Esophagus muscularis mucosa (tissue), 4 donors: ENCODE measurements around the gene UTF1. TPM values are rescaled to one million over a fixed set of nuclear protein-coding genes. Genes with fewer than 3 reads are reported as not detected.

ENCODE experiments used
- DNase-seq: peaks from one replicate; pipeline ENCODE4 v3.0.0-alpha.2; 2017; ENCODE audit errors: extremely low spot score
- H3K27ac ChIP-seq, 4 donors: fragments of 200-600 bp; sonication (generic); replicated peaks in 1 of 4; 1 replicate in 3 of 4; 2 replicates in 1 of 4; pipeline ENCODE4 v1.5.1; 2016 to 2019; ENCODE audit warnings: mild to moderate bottlenecking in 1 of 4
- H3K27me3 ChIP-seq, 4 donors: fragments of 200-600 bp; sonication (generic); one replicate each; pipeline versions ENCODE4 v1.5.1 to v1.6.0; 2016 to 2019
- H3K36me3 ChIP-seq, 4 donors: fragments of 200-600 bp; sonication (generic); one replicate each; pipeline ENCODE4 v1.5.1; 2016 to 2019
- H3K4me1 ChIP-seq, 4 donors: fragments of 200-600 bp; sonication (generic); one replicate each; pipeline ENCODE4 v1.5.1; 2016 to 2019
- H3K4me3 ChIP-seq, 4 donors: fragments of 200-600 bp; sonication (generic); 1 replicate in 2 of 4; 2 replicates in 2 of 4; pipeline ENCODE4 v1.5.1; 2016 to 2019; ENCODE audit warnings: mild to moderate bottlenecking in 4 of 4, moderate library complexity in 1 of 4
- H3K9me3 ChIP-seq, 4 donors: fragments of 200-600 bp; sonication (generic); 1 replicate in 3 of 4; 2 replicates in 1 of 4; pipeline ENCODE4 v1.5.1; 2016 to 2019
- CTCF ChIP-seq, 3 experiments: fragments of 200-600 bp in 2 of 3; fragments of 450-650 bp in 1 of 3; sonication (generic) in 2 of 3; IDR thresholded peaks; one replicate each; pipeline ENCODE4 v1.5.1; 2017 to 2019; ENCODE audit warnings: antibody characterized with exemption in 3 of 3, mild to moderate bottlenecking in 2 of 3, moderate library complexity in 1 of 3
- EP300 ChIP-seq: sonication (generic); formaldehyde crosslinking; IDR thresholded peaks from one replicate; pipeline ENCODE4 v1.6.1; 2017; ENCODE audit warnings: antibody characterized with exemption
- POLR2A ChIP-seq: fragments of 450-650 bp; IDR thresholded peaks from one replicate; pipeline ENCODE4 v1.6.1; 2017; ENCODE audit warnings: antibody characterized with exemption, moderate library complexity, mild to moderate bottlenecking, low read depth
- POLR2AphosphoS5 ChIP-seq, 2 donors: sonication (generic); formaldehyde crosslinking; IDR thresholded peaks; one replicate each; pipeline ENCODE4 v1.6.1; 2017; ENCODE audit warnings: antibody characterized with exemption in 2 of 2
- WGBS: methylation state at CpG from one replicate; pipeline ENCODE4 v1.1.5; 2018; 5-methylcytosine and 5-hydroxymethylcytosine counted together
- intact Hi-C: fragments of 100-400 bp; cut with DNase I; formaldehyde crosslinking; loops from one replicate; pipeline ENCODE4 v1.15.1; 2023
- total RNA-seq, 4 donors: library from RNA; depleted of rRNA; stranded (reverse); fragments of >200 nt; gene quantifications; one replicate each; pipeline versions ENCODE4 v1.1.0 to v1.2.1, GENCODE V29; 2016

Gene UTF1
- total RNA-seq, 4 donors from 2014 or later = not detected

GRCh38 chr10:133259602-133259989 is 29.6 kb downstream of the UTF1 start:
- Histone ChIP-seq H3K27me3 (peaks cover 0 to 11% (median 0%) of the 10 kb centered on the region in 4 donors), H3K4me1 (peaks cover 45 to 54% (median 51%) of the 10 kb centered on the region in 4 donors), H3K36me3 (no peaks in the 10 kb centered on the region), H3K4me3 (no peak overlapping the region), H3K27ac (peak overlapping the region in 3 of 4 donors; percentile 49 to 68 (median 65)), H3K9me3 (no peaks in the 10 kb centered on the region)
- WGBS = 63% methylated on average over 12 of the region's 12 CpGs
- TF ChIP-seq POLR2A = no peak
- TF ChIP-seq CTCF (IDR thresholded peaks at IDR 0.05) = no peak
- TF ChIP-seq EP300 = no peak
- no peak for TF ChIP-seq POLR2AphosphoS5 (IDR thresholded peaks at IDR 0.05)
- intact Hi-C loops = no loop called here
- no peak for DNase-seq

- Histone ChIP-seq H3K4me3 (peak overlapping the region; percentile 78 to 95 (median 84)), H3K27me3 (no peaks in the 10 kb centered on the region), H3K4me1 (peaks cover 45 to 54% (median 51%) of the 10 kb centered on the region in 4 donors)
Measured at GRCh38 chr10:133260895-133261725, 31.1 kb downstream of the UTF1 start.

GRCh38 chr10:133261726-133262325 is 31.8 kb downstream of the UTF1 start:
- no peak for DNase-seq
- Histone ChIP-seq H3K27me3 (no peaks in the 10 kb centered on the region), H3K9me3 (no peaks in the 10 kb centered on the region), H3K27ac (peak overlapping the region; percentile 84 to 92 (median 90)), H3K4me3 (peak overlapping the region; percentile 78 to 95 (median 84)), H3K4me1 (peaks cover 45 to 54% (median 51%) of the 10 kb centered on the region in 4 donors), H3K36me3 (no peaks in the 10 kb centered on the region)
- WGBS = 0% methylated on average over 19 of the region's 79 CpGs
- TF ChIP-seq POLR2AphosphoS5 (IDR thresholded peaks at IDR 0.05) (peak in 1 of 2 donors; percentile 66), POLR2A (peak; percentile 51), EP300 (no peak), CTCF (IDR thresholded peaks at IDR 0.05) (no peak)
- intact Hi-C loops = loop anchor here (2.0 kb wide), 1 partner anchor 51 kb away; no protein-coding TSS in a partner anchor

More at GRCh38 chr10:133260895-133261725, 31.1 kb downstream of the UTF1 start:
- peak overlapping the region; percentile 84 to 92 (median 90) for H3K27ac ChIP-seq
- 28% methylated on average over 18 of the region's 50 CpGs for WGBS
- TF ChIP-seq POLR2AphosphoS5 (IDR thresholded peaks at IDR 0.05) (no peak), POLR2A (no peak), CTCF (IDR thresholded peaks at IDR 0.05) (no peak)
- intact Hi-C loops = loop anchor here (2.0 kb wide), 1 partner anchor 52 kb away; no protein-coding TSS in a partner anchor
- no peak for DNase-seq
- no peaks in the 10 kb centered on the region for H3K36me3 ChIP-seq
- no peaks in the 10 kb centered on the region for H3K9me3 ChIP-seq

- no peaks in the 10 kb centered on the region for H3K36me3 ChIP-seq
- H3K9me3 ChIP-seq = no peaks in the 10 kb centered on the region
- DNase-seq = no peak
- H3K4me3 ChIP-seq = peak overlapping the region in 1 of 4 donors; percentile 78
- peak overlapping the region in 1 of 4 donors; percentile 10 for H3K27ac ChIP-seq
- 87% methylated on average over 14 of the region's 14 CpGs for WGBS
- no peaks in the 10 kb centered on the region for H3K27me3 ChIP-seq
- no peak for TF ChIP-seq EP300
- TF ChIP-seq POLR2A = no peak
- no peak for TF ChIP-seq POLR2AphosphoS5 (IDR thresholded peaks at IDR 0.05)
- TF ChIP-seq CTCF (IDR thresholded peaks at IDR 0.05) = no peak
- H3K4me1 ChIP-seq = peaks cover 40 to 46% (median 45%) of the 10 kb centered on the region in 4 donors
- intact Hi-C loops = no loop called here
Measured at GRCh38 chr10:133262696-133263095, 32.7 kb downstream of the UTF1 start.
